SK-N-SH (cell line): Measurements from ENCODE around the gene BCR.
"Not testable (repeated sequence)": the region's sequence is repeated elsewhere in the genome, so short reads cannot be mapped to it uniquely, and the experiment has no call there.

Experiments used
- EP300 ChIP-seq, 2 experiments: IDR thresholded peaks; 2 replicates each; pipeline versions ENCODE4 v1.4.0 to v1.6.1; 2012; ENCODE audit warnings: borderline replicate concordance in 1 of 2, low read depth in 1 of 2, low read length in 1 of 2
- EZH2phosphoT487 ChIP-seq: fragments of 200-600 bp; sonication (generic); IDR thresholded peaks from 2 replicates; pipeline ENCODE4 v1.6.1; 2017; ENCODE audit warnings: low read depth, mixed run types, mild to moderate bottlenecking, antibody characterized with exemption, moderate library complexity, borderline replicate concordance
- FOXM1 ChIP-seq: IDR thresholded peaks from 2 replicates; pipeline ENCODE4 v1.4.0; 2012; ENCODE audit warnings: low read depth, mild to moderate bottlenecking
- MEF2A ChIP-seq: IDR thresholded peaks from 2 replicates; pipeline ENCODE4 v1.4.0; 2012; ENCODE audit warnings: low read depth, borderline replicate concordance
- POLR2AphosphoS5 ChIP-seq: IDR thresholded peaks from 2 replicates; pipeline ENCODE4 v1.6.1; 2012; ENCODE audit warnings: low read depth, low read length
- RAD21 ChIP-seq: IDR thresholded peaks from 2 replicates; pipeline ENCODE4 v1.6.1; 2012; ENCODE audit warnings: mild to moderate bottlenecking, low read length
- RCOR1 ChIP-seq: fragments of 150-350 bp; IDR thresholded peaks from 2 replicates; pipeline ENCODE4 v1.6.1; 2017; ENCODE audit warnings: antibody characterized with exemption, low read length
- SIN3A ChIP-seq: IDR thresholded peaks from 2 replicates; pipeline ENCODE4 v1.6.1; 2012; ENCODE audit warnings: low read depth, mild to moderate bottlenecking, low read length, moderate library complexity, borderline replicate concordance
- SMC3 ChIP-seq: IDR thresholded peaks from 2 replicates; pipeline ENCODE4 v1.6.1; 2012; ENCODE audit warnings: low read depth, low read length, improper control_type of control experiment
- TEAD4 ChIP-seq: IDR thresholded peaks from 2 replicates; pipeline ENCODE4 v1.4.0; 2012; ENCODE audit warnings: mild to moderate bottlenecking, borderline replicate concordance; ENCODE audit not compliant: insufficient read depth
- TF ChIP-seq, protein P1 (sequence below): IDR thresholded peaks from 2 replicates; pipeline ENCODE4 v1.4.0; 2012; ENCODE audit warnings: low read depth
- TF ChIP-seq, protein P2 (sequence below): fragments of 200-600 bp; sonication (generic); IDR thresholded peaks from 2 replicates; pipeline ENCODE4 v1.6.1; 2017; ENCODE audit warnings: antibody characterized with exemption, mild to moderate bottlenecking, moderate library complexity

DNA sequence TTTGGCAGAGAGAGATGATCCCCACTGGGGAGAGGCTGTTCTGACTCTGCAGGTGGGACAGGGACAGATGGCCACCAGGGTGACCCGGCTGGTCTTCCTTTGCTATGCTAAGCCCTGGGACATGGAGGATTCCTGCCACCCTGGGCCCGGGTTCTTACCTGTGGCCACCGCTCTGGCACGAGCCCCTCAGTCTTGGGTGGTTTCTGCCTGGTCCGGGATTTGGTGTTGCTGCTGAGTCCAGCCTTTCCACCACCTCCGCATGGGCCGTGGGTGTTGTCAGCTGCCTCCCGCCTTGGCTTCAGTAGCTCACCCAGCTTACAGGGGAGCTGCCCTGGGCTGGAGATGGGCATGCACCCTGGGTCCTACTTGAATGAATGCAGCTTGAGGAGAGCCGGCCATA is 138.0 kb downstream of the BCR start:
- TF ChIP-seq, protein P1, sequence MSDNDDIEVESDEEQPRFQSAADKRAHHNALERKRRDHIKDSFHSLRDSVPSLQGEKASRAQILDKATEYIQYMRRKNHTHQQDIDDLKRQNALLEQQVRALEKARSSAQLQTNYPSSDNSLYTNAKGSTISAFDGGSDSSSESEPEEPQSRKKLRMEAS = not testable (repeated sequence)
- TF ChIP-seq MEF2A; EZH2phosphoT487; EP300 (IDR thresholded peaks at IDR 0.05; ENCODE audit: borderline replicate concordance in 1 of 2, low read depth in 1 of 2, low read length in 1 of 2); SIN3A; POLR2AphosphoS5; SMC3; RAD21; FOXM1; RCOR1; TEAD4: not testable (repeated sequence)
- TF ChIP-seq, protein P2, sequence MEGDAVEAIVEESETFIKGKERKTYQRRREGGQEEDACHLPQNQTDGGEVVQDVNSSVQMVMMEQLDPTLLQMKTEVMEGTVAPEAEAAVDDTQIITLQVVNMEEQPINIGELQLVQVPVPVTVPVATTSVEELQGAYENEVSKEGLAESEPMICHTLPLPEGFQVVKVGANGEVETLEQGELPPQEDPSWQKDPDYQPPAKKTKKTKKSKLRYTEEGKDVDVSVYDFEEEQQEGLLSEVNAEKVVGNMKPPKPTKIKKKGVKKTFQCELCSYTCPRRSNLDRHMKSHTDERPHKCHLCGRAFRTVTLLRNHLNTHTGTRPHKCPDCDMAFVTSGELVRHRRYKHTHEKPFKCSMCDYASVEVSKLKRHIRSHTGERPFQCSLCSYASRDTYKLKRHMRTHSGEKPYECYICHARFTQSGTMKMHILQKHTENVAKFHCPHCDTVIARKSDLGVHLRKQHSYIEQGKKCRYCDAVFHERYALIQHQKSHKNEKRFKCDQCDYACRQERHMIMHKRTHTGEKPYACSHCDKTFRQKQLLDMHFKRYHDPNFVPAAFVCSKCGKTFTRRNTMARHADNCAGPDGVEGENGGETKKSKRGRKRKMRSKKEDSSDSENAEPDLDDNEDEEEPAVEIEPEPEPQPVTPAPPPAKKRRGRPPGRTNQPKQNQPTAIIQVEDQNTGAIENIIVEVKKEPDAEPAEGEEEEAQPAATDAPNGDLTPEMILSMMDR = not testable (repeated sequence)
